ENCODE measurements around the gene CDH24. TPM values are rescaled to one million over a fixed set of nuclear protein-coding genes. Genes with fewer than 3 reads are reported as not detected.

Gene CDH24
- total and polyA plus RNA-seq, 9 of the 15 experiments (the other 6 are each of a cell fraction or from before 2014, with no cell fraction given) = 0.04 to 16.2 (median 4.9) TPM

DNA sequence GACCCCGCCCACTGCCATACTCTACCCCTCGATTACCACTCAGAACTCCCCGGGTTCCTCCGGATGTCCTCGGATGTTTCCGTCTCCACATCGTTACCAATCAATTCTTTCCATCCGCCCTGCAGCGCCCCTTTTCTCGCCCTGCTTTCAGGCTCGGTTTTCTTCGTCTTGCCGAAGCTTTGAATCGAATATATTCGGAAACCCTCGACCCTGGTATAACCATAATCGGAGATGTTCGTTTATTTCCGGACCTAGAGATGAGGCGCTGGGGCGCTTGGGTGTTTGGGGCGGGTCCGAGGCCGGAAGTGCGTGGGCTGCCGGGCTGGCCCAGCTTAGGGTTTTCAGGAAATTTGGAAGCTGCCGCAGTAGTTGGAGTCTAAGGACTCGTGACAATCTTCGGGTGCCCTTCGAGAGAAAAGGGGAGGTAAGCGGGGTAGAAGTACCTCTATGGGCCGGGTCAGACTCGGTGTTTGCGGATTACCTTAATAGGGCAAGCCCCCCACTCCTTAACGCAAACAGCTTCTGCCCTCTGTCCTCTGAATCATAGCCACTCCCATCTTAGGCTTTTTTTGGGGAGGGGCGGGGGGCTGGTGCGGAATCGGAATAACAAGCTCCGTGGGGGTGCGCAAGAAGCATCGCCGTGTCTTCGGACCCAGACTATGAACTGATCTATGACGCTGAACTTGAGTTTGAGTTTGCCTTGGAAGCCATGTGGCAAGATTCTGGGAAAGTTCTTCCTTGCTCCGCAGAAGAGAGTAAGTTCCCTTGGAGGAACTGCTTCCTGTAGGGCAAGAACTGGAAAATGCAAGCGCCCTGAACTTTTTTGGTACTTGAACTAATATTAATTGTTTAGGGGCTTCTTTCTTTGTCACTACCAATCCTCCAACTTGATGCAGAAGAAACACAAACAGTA lies 38.1 kb upstream of the CDH24 start, which contains the start of gene C14orf119 (continued):
- peak; percentile 37 for TF ChIP-seq TEAD4 (IDR thresholded peaks at IDR 0.05; ENCODE audit: low read length)
- no peak for TF ChIP-seq TEAD4 (CRISPR knock-in tag; IDR thresholded peaks at IDR 0.05; ENCODE audit: borderline replicate concordance)
- TF ChIP-seq ETS1 (conservative IDR thresholded peaks at IDR 0.05; ENCODE audit: control insufficient read depth, low read depth, low read length) = peak; percentile 66; the same call in 1 of the 2 replicates
- TF ChIP-seq, protein P1, sequence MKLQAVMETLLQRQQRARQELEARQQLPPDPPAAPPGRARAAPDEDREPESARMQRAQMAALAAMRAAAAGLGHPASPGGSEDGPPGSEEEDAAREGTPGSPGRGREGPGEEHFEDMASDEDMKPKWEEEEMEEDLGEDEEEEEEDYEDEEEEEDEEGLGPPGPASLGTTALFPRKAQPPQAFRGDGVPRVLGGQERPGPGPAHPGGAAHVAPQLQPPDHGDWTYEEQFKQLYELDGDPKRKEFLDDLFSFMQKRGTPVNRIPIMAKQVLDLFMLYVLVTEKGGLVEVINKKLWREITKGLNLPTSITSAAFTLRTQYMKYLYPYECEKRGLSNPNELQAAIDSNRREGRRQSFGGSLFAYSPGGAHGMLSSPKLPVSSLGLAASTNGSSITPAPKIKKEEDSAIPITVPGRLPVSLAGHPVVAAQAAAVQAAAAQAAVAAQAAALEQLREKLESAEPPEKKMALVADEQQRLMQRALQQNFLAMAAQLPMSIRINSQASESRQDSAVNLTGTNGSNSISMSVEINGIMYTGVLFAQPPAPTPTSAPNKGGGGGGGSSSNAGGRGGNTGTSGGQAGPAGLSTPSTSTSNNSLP (IDR thresholded peaks at IDR 0.05; ENCODE audit: borderline replicate concordance, low read depth, low read length) = 0 out of 2 replicates have a peak, but pooled peaks have one; percentile 33
- peak; percentile 86; the same call in 1 of the 2 replicates for TF ChIP-seq GTF2E2 (tag; IDR thresholded peaks at IDR 0.05)
- TF ChIP-seq CHCHD3 (CRISPR knock-in tag; IDR thresholded peaks at IDR 0.05) = no peak
- TF ChIP-seq HOXB6 (CRISPR knock-in tag; IDR thresholded peaks at IDR 0.05; ENCODE audit: borderline replicate concordance) = no peak
- 0 out of 2 replicates have a peak, but pooled peaks have one; percentile 57 for TF ChIP-seq GATAD2A (IDR thresholded peaks at IDR 0.05)
- 0 out of 2 replicates have a peak, but pooled peaks have one; percentile 35 for TF ChIP-seq MBD2 (IDR thresholded peaks at IDR 0.05; ENCODE audit: borderline replicate concordance, low read depth)
- TF ChIP-seq LCOR (CRISPR knock-in tag; IDR thresholded peaks at IDR 0.05) = peak; percentile 55
- TF ChIP-seq, protein P2, sequence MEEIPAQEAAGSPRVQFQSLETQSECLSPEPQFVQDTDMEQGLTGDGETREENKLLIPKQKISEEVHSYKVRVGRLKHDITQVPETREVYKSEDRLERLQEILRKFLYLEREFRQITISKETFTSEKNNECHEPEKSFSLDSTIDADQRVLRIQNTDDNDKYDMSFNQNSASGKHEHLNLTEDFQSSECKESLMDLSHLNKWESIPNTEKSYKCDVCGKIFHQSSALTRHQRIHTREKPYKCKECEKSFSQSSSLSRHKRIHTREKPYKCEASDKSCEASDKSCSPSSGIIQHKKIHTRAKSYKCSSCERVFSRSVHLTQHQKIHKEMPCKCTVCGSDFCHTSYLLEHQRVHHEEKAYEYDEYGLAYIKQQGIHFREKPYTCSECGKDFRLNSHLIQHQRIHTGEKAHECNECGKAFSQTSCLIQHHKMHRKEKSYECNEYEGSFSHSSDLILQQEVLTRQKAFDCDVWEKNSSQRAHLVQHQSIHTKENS (CRISPR knock-in tag; IDR thresholded peaks at IDR 0.05) = no peak
- peak; percentile 65 for TF ChIP-seq TBP (optimal IDR thresholded peaks at IDR 0.05; ENCODE audit: low read depth, low read length)
- TF ChIP-seq SP1 (CRISPR knock-in tag; IDR thresholded peaks at IDR 0.05) = peak; percentile 63; the same call in 1 of the 2 replicates
- peak; percentile 49 for TF ChIP-seq PHF20 (IDR thresholded peaks at IDR 0.05; ENCODE audit: partially characterized antibody)
- TF ChIP-seq C11orf30 (IDR thresholded peaks at IDR 0.05; ENCODE audit: low read depth) = 0 out of 2 replicates have a peak, but pooled peaks have one; percentile 9
- no peak for TF ChIP-seq ZEB2 (IDR thresholded peaks at IDR 0.05)
- TF ChIP-seq, protein P3, sequence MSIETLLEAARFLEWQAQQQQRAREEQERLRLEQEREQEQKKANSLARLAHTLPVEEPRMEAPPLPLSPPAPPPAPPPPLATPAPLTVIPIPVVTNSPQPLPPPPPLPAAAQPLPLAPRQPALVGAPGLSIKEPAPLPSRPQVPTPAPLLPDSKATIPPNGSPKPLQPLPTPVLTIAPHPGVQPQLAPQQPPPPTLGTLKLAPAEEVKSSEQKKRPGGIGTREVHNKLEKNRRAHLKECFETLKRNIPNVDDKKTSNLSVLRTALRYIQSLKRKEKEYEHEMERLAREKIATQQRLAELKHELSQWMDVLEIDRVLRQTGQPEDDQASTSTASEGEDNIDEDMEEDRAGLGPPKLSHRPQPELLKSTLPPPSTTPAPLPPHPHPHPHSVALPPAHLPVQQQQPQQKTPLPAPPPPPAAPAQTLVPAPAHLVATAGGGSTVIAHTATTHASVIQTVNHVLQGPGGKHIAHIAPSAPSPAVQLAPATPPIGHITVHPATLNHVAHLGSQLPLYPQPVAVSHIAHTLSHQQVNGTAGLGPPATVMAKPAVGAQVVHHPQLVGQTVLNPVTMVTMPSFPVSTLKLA (conservative IDR thresholded peaks at IDR 0.05) = peak; percentile 65 to 77; a peak in 3 of 4 replicates
- TF ChIP-seq ESRRA (IDR thresholded peaks at IDR 0.05; ENCODE audit: borderline replicate concordance, low read depth) = peak; percentile 35; the same call in 1 of the 2 replicates
- TF ChIP-seq, protein P4, sequence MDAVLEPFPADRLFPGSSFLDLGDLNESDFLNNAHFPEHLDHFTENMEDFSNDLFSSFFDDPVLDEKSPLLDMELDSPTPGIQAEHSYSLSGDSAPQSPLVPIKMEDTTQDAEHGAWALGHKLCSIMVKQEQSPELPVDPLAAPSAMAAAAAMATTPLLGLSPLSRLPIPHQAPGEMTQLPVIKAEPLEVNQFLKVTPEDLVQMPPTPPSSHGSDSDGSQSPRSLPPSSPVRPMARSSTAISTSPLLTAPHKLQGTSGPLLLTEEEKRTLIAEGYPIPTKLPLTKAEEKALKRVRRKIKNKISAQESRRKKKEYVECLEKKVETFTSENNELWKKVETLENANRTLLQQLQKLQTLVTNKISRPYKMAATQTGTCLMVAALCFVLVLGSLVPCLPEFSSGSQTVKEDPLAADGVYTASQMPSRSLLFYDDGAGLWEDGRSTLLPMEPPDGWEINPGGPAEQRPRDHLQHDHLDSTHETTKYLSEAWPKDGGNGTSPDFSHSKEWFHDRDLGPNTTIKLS (IDR thresholded peaks at IDR 0.05; ENCODE audit: borderline replicate concordance, low read depth) = peak; percentile 75; the same call in 1 of the 2 replicates
- no peak for TF ChIP-seq ZKSCAN1 (IDR thresholded peaks at IDR 0.05; ENCODE audit: low read depth, low read length)
